Measurements from ENCODE around the gene TRMT11. TPM values are rescaled to one million over a fixed set of nuclear protein-coding genes. Genes with fewer than 3 reads are reported as not detected.
A peak's percentile ranks its signal among the peaks of the same experiment; 100 is the strongest.

The TRMT11 gene
- total and polyA plus RNA-seq, 2 of the 8 experiments (the other 6 are each of a cell fraction or from before 2014, with no cell fraction given): 19.7 to 32.4 TPM

GRCh38 chr6:125986301-125987025 lies at the start of gene TRMT11 (continued):
- TF ChIP-seq CTCF (IDR thresholded peaks at IDR 0.05; ENCODE audit: control extremely low read depth in 1 of 3, insufficient read depth in 1 of 3, low read depth in 1 of 3, low read length in 3 of 3) (peak in 1 of 3 experiments; percentile 8; a peak in 1 of 4 replicates), CBX8 (IDR thresholded peaks at IDR 0.05; ENCODE audit: borderline replicate concordance, low read depth, low read length) (no peak), PHF8 (conservative IDR thresholded peaks at IDR 0.05; ENCODE audit: low read depth, low read length) (peak; percentile 97), USF2 (IDR thresholded peaks at IDR 0.05; ENCODE audit: low read length) (no peak), CEBPB (IDR thresholded peaks at IDR 0.05; ENCODE audit: low read depth, low read length) (no peak), CHD1 (IDR thresholded peaks at IDR 0.05; ENCODE audit: low read depth, low read length) (no peak), CREB1 (IDR thresholded peaks at IDR 0.05) (peak; percentile 47; the same call in 1 of the 2 replicates), MAX (IDR thresholded peaks at IDR 0.05) (peak; percentile 80), MAFK (IDR thresholded peaks at IDR 0.05; ENCODE audit: low read depth, low read length) (no peak), BRCA1 (IDR thresholded peaks at IDR 0.05; ENCODE audit: low read depth, low read length) (no peak), EZH2 (IDR thresholded peaks at IDR 0.05; ENCODE audit: low read depth, low read length, severe bottlenecking) (no peak), POLR2A (IDR thresholded peaks at IDR 0.05; ENCODE audit: control extremely low read depth in 1 of 2, low read depth in 2 of 2, low read length in 2 of 2) (peak; percentile 90 to 92), NANOG (IDR thresholded peaks at IDR 0.05; ENCODE audit: insufficient read depth, low read depth, low read length, poor library complexity, severe bottlenecking) (no peak), CHD2 (IDR thresholded peaks at IDR 0.05; ENCODE audit: low read length) (peak; percentile 70; the same call in 1 of the 2 replicates), JUND (IDR thresholded peaks at IDR 0.05; ENCODE audit: low read length) (no peak), SUZ12 (IDR thresholded peaks at IDR 0.05; ENCODE audit: low read length) (no peak), TCF12 (IDR thresholded peaks at IDR 0.05; ENCODE audit: low read depth, low read length) (0 out of 2 replicates have a peak, but pooled peaks have one; percentile 35), TEAD4 (IDR thresholded peaks at IDR 0.05; ENCODE audit: low read depth, low read length) (no peak), GTF2F1 (IDR thresholded peaks at IDR 0.05; ENCODE audit: borderline replicate concordance, low read depth, low read length) (0 out of 2 replicates have a peak, but pooled peaks have one; percentile 19), GABPA (IDR thresholded peaks at IDR 0.05; ENCODE audit: borderline replicate concordance, insufficient read depth, low read length) (peak; percentile 90), EP300 (IDR thresholded peaks at IDR 0.05; ENCODE audit: borderline replicate concordance in 1 of 2, low read depth in 2 of 2, low read length in 2 of 2) (no peak)
